Rectal smooth muscle tissue (tissue), 1 donor: ENCODE data around the gene CD58.

ENCODE experiments used
- H3K27ac ChIP-seq: one replicate; pipeline ENCODE4 v1.7.0; 2013; ENCODE audit warnings: low read depth, low read length, inconsistent platforms
- H3K27me3 ChIP-seq: one replicate; pipeline ENCODE4 v1.7.0; 2013; ENCODE audit warnings: low read length; ENCODE audit not compliant: control insufficient read depth, insufficient read depth
- H3K36me3 ChIP-seq: one replicate; pipeline ENCODE4 v1.7.0; 2013; ENCODE audit warnings: low read length; ENCODE audit not compliant: control insufficient read depth, insufficient read depth
- H3K4me1 ChIP-seq: one replicate; pipeline ENCODE4 v1.7.0; 2013; ENCODE audit warnings: low read length; ENCODE audit not compliant: control insufficient read depth, insufficient read depth
- H3K4me3 ChIP-seq: one replicate; pipeline ENCODE4 v1.7.0; 2013; ENCODE audit warnings: low read length
- H3K9ac ChIP-seq: one replicate; pipeline ENCODE4 v1.7.0; 2013; ENCODE audit warnings: low read length

CD58 gene

GRCh38 chr1:116485071-116485735 lies 85.6 kb downstream of the CD58 start:
- no peak overlapping the region for H3K9ac ChIP-seq
- H3K4me3 ChIP-seq, result no peak overlapping the region
- no peak overlapping the region for H3K27ac ChIP-seq
- H3K27me3 ChIP-seq, result no peaks in the 10 kb centered on the region
- no peaks in the 10 kb centered on the region for H3K36me3 ChIP-seq
- no peaks in the 10 kb centered on the region for H3K4me1 ChIP-seq

- Histone ChIP-seq H3K9ac (no peak overlapping the region), H3K27me3 (no peaks in the 10 kb centered on the region), H3K27ac (no peak overlapping the region), H3K4me3 (no peak overlapping the region), H3K36me3 (no peaks in the 10 kb centered on the region), H3K4me1 (no peaks in the 10 kb centered on the region)
Observed at GRCh38 chr1:116483481-116484309, 87.1 kb downstream of the CD58 start.

DNA sequence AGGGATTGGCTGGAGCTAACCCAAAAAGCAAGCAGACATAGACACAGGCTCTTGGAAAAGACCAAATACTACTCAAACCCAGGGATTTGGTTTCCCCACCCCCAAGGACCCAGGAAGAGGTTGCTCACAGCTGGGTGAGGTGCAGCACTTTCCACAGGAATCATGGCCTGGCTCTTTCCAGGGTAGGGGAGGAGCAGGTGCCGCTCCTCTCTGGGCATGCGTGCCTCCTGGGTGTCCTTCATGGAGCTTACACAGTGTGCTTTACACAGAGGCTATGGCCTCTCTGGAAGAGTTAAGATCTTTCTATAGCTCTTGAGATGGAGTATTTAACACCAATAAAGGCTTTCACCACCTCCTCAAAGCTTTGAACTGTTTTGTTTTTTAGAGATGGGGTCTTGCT lies 88.3 kb downstream of the CD58 start:
- no peaks in the 10 kb centered on the region for H3K27me3 ChIP-seq
- no peaks in the 10 kb centered on the region for H3K36me3 ChIP-seq
- no peak overlapping the region for H3K9ac ChIP-seq
- H3K27ac ChIP-seq, result no peak overlapping the region
- H3K4me3 ChIP-seq, result no peak overlapping the region
- H3K4me1 ChIP-seq, result no peaks in the 10 kb centered on the region

- Histone ChIP-seq H3K27ac (no peak overlapping the region), H3K36me3 (no peaks in the 10 kb centered on the region), H3K9ac (no peak overlapping the region), H3K27me3 (no peaks in the 10 kb centered on the region), H3K4me3 (no peak overlapping the region), H3K4me1 (no peaks in the 10 kb centered on the region)
Observed at GRCh38 chr1:116481934-116482333, 88.9 kb downstream of the CD58 start.

GRCh38 chr1:116478621-116479020 lies 92.2 kb downstream of the CD58 start:
- Histone ChIP-seq H3K4me1 (no peaks in the 10 kb centered on the region), H3K9ac (no peak overlapping the region), H3K27me3 (no peaks in the 10 kb centered on the region), H3K27ac (no peak overlapping the region), H3K4me3 (no peak overlapping the region), H3K36me3 (no peaks in the 10 kb centered on the region)

- H3K27ac ChIP-seq, result no peak overlapping the region
- no peaks in the 10 kb centered on the region for H3K27me3 ChIP-seq
- H3K36me3 ChIP-seq, result no peaks in the 10 kb centered on the region
- no peak overlapping the region for H3K4me3 ChIP-seq
- no peak overlapping the region for H3K9ac ChIP-seq
- no peaks in the 10 kb centered on the region for H3K4me1 ChIP-seq
Observed at GRCh38 chr1:116477429-116477828, 93.4 kb downstream of the CD58 start.

DNA sequence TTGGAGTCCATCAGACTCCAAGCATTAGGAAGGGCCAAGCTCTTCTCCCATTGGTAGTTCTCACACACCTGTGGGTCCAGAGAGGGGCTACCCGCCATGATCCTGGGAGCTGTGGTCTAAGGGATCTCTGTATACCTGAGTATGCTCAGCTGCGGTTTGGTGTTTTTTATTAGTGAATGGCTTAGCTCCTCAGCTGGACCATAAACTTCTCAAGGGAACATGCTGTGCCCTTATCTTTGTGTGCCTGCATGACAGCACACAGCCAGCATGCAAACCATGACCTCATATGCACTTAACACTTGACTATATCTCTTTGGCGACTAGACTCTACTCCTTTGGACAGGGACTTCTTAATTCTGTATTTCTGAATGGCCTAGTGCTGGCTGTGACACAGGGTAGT lies 94.5 kb downstream of the CD58 start:
- no peaks in the 10 kb centered on the region for H3K36me3 ChIP-seq
- no peaks in the 10 kb centered on the region for H3K27me3 ChIP-seq
- no peaks in the 10 kb centered on the region for H3K4me1 ChIP-seq
- H3K4me3 ChIP-seq, result no peak overlapping the region
- H3K9ac ChIP-seq, result no peak overlapping the region
- no peak overlapping the region for H3K27ac ChIP-seq

GRCh38 chr1:116475850-116476218 lies 95.0 kb downstream of the CD58 start:
- Histone ChIP-seq H3K4me1 (no peaks in the 10 kb centered on the region), H3K27me3 (no peaks in the 10 kb centered on the region), H3K36me3 (no peaks in the 10 kb centered on the region), H3K9ac (no peak overlapping the region), H3K4me3 (no peak overlapping the region), H3K27ac (no peak overlapping the region)

GRCh38 chr1:116474921-116475849 lies 95.6 kb downstream of the CD58 start:
- no peak overlapping the region for H3K27ac ChIP-seq
- no peaks in the 10 kb centered on the region for H3K36me3 ChIP-seq
- H3K4me3 ChIP-seq, result no peak overlapping the region
- H3K27me3 ChIP-seq, result no peaks in the 10 kb centered on the region
- H3K4me1 ChIP-seq, result no peaks in the 10 kb centered on the region
- no peak overlapping the region for H3K9ac ChIP-seq

DNA sequence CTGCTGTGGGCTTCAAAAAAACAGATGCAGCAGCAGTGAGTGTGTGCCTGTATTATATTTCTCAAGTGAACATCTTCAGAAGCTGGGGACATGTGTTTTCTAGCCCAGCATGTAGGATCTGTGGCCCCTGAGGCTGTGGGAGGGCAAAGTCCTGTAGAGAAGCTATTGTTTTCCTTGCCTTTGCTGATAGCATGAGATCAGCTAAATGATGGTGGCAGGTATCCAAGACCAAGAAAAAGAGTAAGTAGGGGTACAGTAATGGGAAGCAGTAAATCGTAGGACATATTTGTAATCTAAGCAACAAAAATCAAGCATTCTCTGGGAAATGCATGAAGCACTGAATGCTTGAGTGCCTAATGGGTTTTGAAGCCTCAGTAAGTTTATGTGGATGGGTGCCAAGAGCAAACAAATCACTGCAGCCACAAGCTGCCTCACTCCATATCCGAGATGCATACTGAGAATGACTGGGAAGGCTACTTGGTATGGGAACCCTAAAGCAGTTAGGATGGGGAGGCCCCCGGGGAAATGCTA lies 98.3 kb downstream of the CD58 start:
- Histone ChIP-seq H3K27me3 (no peaks in the 10 kb centered on the region), H3K36me3 (no peaks in the 10 kb centered on the region), H3K4me1 (no peaks in the 10 kb centered on the region), H3K27ac (no peak overlapping the region), H3K9ac (no peak overlapping the region), H3K4me3 (no peak overlapping the region)

DNA sequence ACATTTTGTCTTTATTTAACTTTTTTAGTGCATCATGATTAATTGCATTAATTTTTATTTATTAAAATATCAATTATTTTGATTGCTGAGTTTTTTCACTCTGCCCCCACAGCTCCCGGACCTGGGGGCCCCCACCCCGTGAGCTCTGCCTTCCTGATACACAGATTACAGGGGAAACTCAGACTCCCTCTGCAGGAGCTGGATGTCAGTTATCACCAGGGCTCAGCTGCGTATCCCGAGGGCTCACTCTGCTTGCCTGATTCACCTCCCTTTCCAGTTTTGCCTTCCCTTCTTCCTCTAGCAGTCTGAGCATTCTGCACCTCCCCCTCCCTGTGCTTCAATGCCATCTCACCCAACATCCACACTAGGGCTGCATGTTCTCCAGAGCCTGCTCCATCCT lies 99.6 kb downstream of the CD58 start:
- H3K9ac ChIP-seq, result no peak overlapping the region
- H3K36me3 ChIP-seq, result no peaks in the 10 kb centered on the region
- no peaks in the 10 kb centered on the region for H3K27me3 ChIP-seq
- H3K4me1 ChIP-seq, result no peaks in the 10 kb centered on the region
- no peak overlapping the region for H3K4me3 ChIP-seq
- H3K27ac ChIP-seq, result no peak overlapping the region

- Histone ChIP-seq H3K27me3 (no peaks in the 10 kb centered on the region), H3K27ac (no peak overlapping the region), H3K9ac (no peak overlapping the region), H3K4me3 (no peak overlapping the region), H3K36me3 (no peaks in the 10 kb centered on the region), H3K4me1 (no peaks in the 10 kb centered on the region)
Observed at GRCh38 chr1:116470671-116471070, 100.2 kb downstream of the CD58 start.
